ENCODE data around the gene SH3BP5. TPM values are rescaled to one million over a fixed set of nuclear protein-coding genes. Genes with fewer than 3 reads are reported as not detected.

SH3BP5 gene
- polyA plus RNA-seq, 1 of the 3 experiments (the other 2 are of a cell fraction), result 29.5 TPM

- no peaks in the 10 kb centered on the region for H3F3A ChIP-seq (replicated peaks; ENCODE audit: insufficient read depth)
- no peak overlapping the region for H3K27ac ChIP-seq (ENCODE audit: low read depth in 2 of 2, low read length in 1 of 2)
- H3K4me1 ChIP-seq (ENCODE audit: control insufficient read depth in 1 of 2, insufficient read depth in 2 of 2, low read depth in 1 of 2, low read length in 1 of 2), result peaks cover 5 to 7% of the 10 kb centered on the region in 2 experiments; a peak in 2 of 4 replicates
- no peaks in the 10 kb centered on the region for H3K36me3 ChIP-seq (replicated peaks in 1 of 2; ENCODE audit: control insufficient read depth in 1 of 2, insufficient read depth in 2 of 2, low read length in 1 of 2)
- no peak for DNase-seq
- no peaks in the 10 kb centered on the region; the same call in 1 of the 2 replicates for H3K79me2 ChIP-seq (ENCODE audit: insufficient read depth)
- POLR2A ChIA-PET, result no interaction called here
- no peaks in the 10 kb centered on the region for H3K9me3 ChIP-seq
- TF ChIP-seq RCOR1 (IDR thresholded peaks at IDR 0.05; ENCODE audit: low read length) (no peak), RFX5 (IDR thresholded peaks at IDR 0.05; ENCODE audit: low read length) (no peak)
- H3K4me3 ChIP-seq (ENCODE audit: low read depth in 2 of 2, low read length in 1 of 2), result no peak overlapping the region
- H3K27me3 ChIP-seq (ENCODE audit: insufficient read depth), result no peaks in the 10 kb centered on the region
- CTCF ChIA-PET, result interaction anchor here (7.4 kb wide), 1 partner anchor 22 kb away, joined by 36 read pairs; no protein-coding TSS in a partner anchor
- 100% methylated on average over 1 of the region's 1 CpG for WGBS (ENCODE audit: low lambda C conversion rate)
- H2AFZ ChIP-seq (ENCODE audit: low read depth), result no peak overlapping the region
- H3K4me2 ChIP-seq, result no peak overlapping the region
- no peaks in the 10 kb centered on the region for H3K9me2 ChIP-seq
- no peaks in the 10 kb centered on the region for H4K20me1 ChIP-seq (ENCODE audit: insufficient read depth)
- no peak overlapping the region for H3K9ac ChIP-seq
Measured at GRCh38 chr3:15289661-15290060, 42.7 kb downstream of the SH3BP5 start.

- WGBS (ENCODE audit: low lambda C conversion rate), result 98% methylated on average over 10 of the region's 10 CpGs
- Histone ChIP-seq H3K79me2 (ENCODE audit: insufficient read depth) (no peaks in the 10 kb centered on the region; the same call in 1 of the 2 replicates), H3K4me1 (ENCODE audit: control insufficient read depth in 1 of 2, insufficient read depth in 2 of 2, low read depth in 1 of 2, low read length in 1 of 2) (peaks cover 5 to 9% of the 10 kb centered on the region in 2 experiments; a peak in 2 of 4 replicates), H3K4me2 (no peak overlapping the region), H3K27ac (ENCODE audit: low read depth in 2 of 2, low read length in 1 of 2) (no peak overlapping the region), H3K36me3 (replicated peaks in 1 of 2; ENCODE audit: control insufficient read depth in 1 of 2, insufficient read depth in 2 of 2, low read length in 1 of 2) (no peaks in the 10 kb centered on the region), H3K9me2 (no peaks in the 10 kb centered on the region), H3K4me3 (ENCODE audit: low read depth in 2 of 2, low read length in 1 of 2) (no peak overlapping the region), H3F3A (replicated peaks; ENCODE audit: insufficient read depth) (no peaks in the 10 kb centered on the region), H3K9ac (no peak overlapping the region), H3K27me3 (ENCODE audit: insufficient read depth) (no peaks in the 10 kb centered on the region), H3K9me3 (no peaks in the 10 kb centered on the region), H2AFZ (ENCODE audit: low read depth) (no peak overlapping the region), H4K20me1 (ENCODE audit: insufficient read depth) (no peaks in the 10 kb centered on the region)
- no peak for DNase-seq
- TF ChIP-seq NRF1 (IDR thresholded peaks at IDR 0.05; ENCODE audit: low read depth, low read length) (no peak), CHD2 (IDR thresholded peaks at IDR 0.05; ENCODE audit: low read length, partially characterized antibody) (no peak), MXI1 (IDR thresholded peaks at IDR 0.05; ENCODE audit: low read depth, low read length) (no peak), RCOR1 (IDR thresholded peaks at IDR 0.05; ENCODE audit: low read length) (no peak), FOSL2 (IDR thresholded peaks at IDR 0.05; ENCODE audit: borderline replicate concordance, low read depth) (no peak)
- POLR2A ChIA-PET, result no interaction called here
- CTCF ChIA-PET, result interaction anchor here (2.4 to 7.4 kb wide), 3 partner anchors 11 to 117 kb away, joined by 8 to 36 read pairs (median 9); no protein-coding TSS in a partner anchor
Measured at GRCh38 chr3:15288331-15289035, 43.9 kb downstream of the SH3BP5 start.

- CTCF ChIA-PET, result interaction anchor here (1.2 to 7.4 kb wide), 5 partner anchors 11 to 891 kb away, joined by 3 to 36 read pairs (median 8); partner anchors contain the start of gene SH3BP5
- Histone ChIP-seq H4K20me1 (ENCODE audit: insufficient read depth) (no peaks in the 10 kb centered on the region), H3K4me1 (ENCODE audit: control insufficient read depth in 1 of 2, insufficient read depth in 2 of 2, low read depth in 1 of 2, low read length in 1 of 2) (peaks cover 0 to 9% of the 10 kb centered on the region in 2 experiments; a peak in 2 of 4 replicates), H3K79me2 (ENCODE audit: insufficient read depth) (no peaks in the 10 kb centered on the region; the same call in 1 of the 2 replicates), H3K4me3 (ENCODE audit: low read depth in 2 of 2, low read length in 1 of 2) (no peak overlapping the region), H3K9me3 (no peaks in the 10 kb centered on the region), H3K27ac (ENCODE audit: low read depth in 2 of 2, low read length in 1 of 2) (no peak overlapping the region), H3K9ac (no peak overlapping the region), H3K36me3 (replicated peaks in 1 of 2; ENCODE audit: control insufficient read depth in 1 of 2, insufficient read depth in 2 of 2, low read length in 1 of 2) (no peaks in the 10 kb centered on the region), H3K27me3 (ENCODE audit: insufficient read depth) (no peaks in the 10 kb centered on the region), H3K4me2 (no peak overlapping the region), H3F3A (replicated peaks; ENCODE audit: insufficient read depth) (no peaks in the 10 kb centered on the region), H3K9me2 (no peaks in the 10 kb centered on the region), H2AFZ (ENCODE audit: low read depth) (no peak overlapping the region)
- POLR2A ChIA-PET, result no interaction called here
- WGBS (ENCODE audit: low lambda C conversion rate), result 92% methylated on average over 13 of the region's 13 CpGs
- DNase-seq, result no peak
- TF ChIP-seq MEF2A (IDR thresholded peaks at IDR 0.05; ENCODE audit: borderline replicate concordance, low read depth) (no peak), FOXJ3 (CRISPR knock-in tag; IDR thresholded peaks at IDR 0.05) (no peak), SMC3 (IDR thresholded peaks at IDR 0.05; ENCODE audit: low read depth, low read length) (no peak), RFX5 (IDR thresholded peaks at IDR 0.05; ENCODE audit: low read length) (no peak), NRF1 (IDR thresholded peaks at IDR 0.05; ENCODE audit: low read depth, low read length) (no peak), USF2 (IDR thresholded peaks at IDR 0.05; ENCODE audit: borderline replicate concordance, low read depth, low read length) (no peak), REST (IDR thresholded peaks at IDR 0.05; ENCODE audit: low read depth, low read length) (no peak), JUND (IDR thresholded peaks at IDR 0.05) (no peak), TEAD4 (IDR thresholded peaks at IDR 0.05; ENCODE audit: borderline replicate concordance, insufficient read depth) (no peak)
Measured at GRCh38 chr3:15287565-15288330, 44.6 kb downstream of the SH3BP5 start.
